ENCODE results near the gene SYNE1. TPM values are rescaled to one million over a fixed set of nuclear protein-coding genes. Genes with fewer than 3 reads are reported as not detected.

SYNE1 gene
- total RNA-seq, 4 donors from 2014 or later: 120 to 163 (median 137) TPM

GRCh38 chr6:152229330-152229729 is 407.8 kb downstream of the SYNE1 start:
- H3K4me1 ChIP-seq: peaks cover 0 to 8% (median 0%) of the 10 kb centered on the region in 4 donors
- H3K27ac ChIP-seq: no peak overlapping the region
- peaks cover 0 to 60% (median 0%) of the 10 kb centered on the region in 3 donors for H3K36me3 ChIP-seq
- TF ChIP-seq EP300 (IDR thresholded peaks at IDR 0.05): no peak
- TF ChIP-seq CTCF (IDR thresholded peaks at IDR 0.05): no peak
- TF ChIP-seq POLR2A (IDR thresholded peaks at IDR 0.05): no peak
- no peaks in the 10 kb centered on the region for H3K9me3 ChIP-seq
- no peaks in the 10 kb centered on the region for H3K27me3 ChIP-seq
- WGBS, 2 donors: 73 to 96% methylated on average over 4 of the region's 4 CpGs
- DNase-seq (ENCODE audit: low spot score in 2 of 2): no peak
- no peak overlapping the region for H3K4me3 ChIP-seq

GRCh38 chr6:152226119-152226518 is 411.0 kb downstream of the SYNE1 start:
- Histone ChIP-seq H3K36me3 (peaks cover 4 to 69% (median 7%) of the 10 kb centered on the region in 3 donors), H3K4me1 (no peaks in the 10 kb centered on the region), H3K4me3 (no peak overlapping the region), H3K27ac (no peak overlapping the region), H3K27me3 (no peaks in the 10 kb centered on the region), H3K9me3 (peaks cover 0 to 17% (median 4%) of the 10 kb centered on the region in 4 donors)
- no peak for TF ChIP-seq CTCF (IDR thresholded peaks at IDR 0.05)
- TF ChIP-seq POLR2A (IDR thresholded peaks at IDR 0.05): no peak
- TF ChIP-seq EP300 (IDR thresholded peaks at IDR 0.05): no peak
- DNase-seq (ENCODE audit: low spot score in 2 of 2): no peak
- WGBS, 2 donors: 96 to 97% methylated on average over 2 of the region's 2 CpGs

DNA sequence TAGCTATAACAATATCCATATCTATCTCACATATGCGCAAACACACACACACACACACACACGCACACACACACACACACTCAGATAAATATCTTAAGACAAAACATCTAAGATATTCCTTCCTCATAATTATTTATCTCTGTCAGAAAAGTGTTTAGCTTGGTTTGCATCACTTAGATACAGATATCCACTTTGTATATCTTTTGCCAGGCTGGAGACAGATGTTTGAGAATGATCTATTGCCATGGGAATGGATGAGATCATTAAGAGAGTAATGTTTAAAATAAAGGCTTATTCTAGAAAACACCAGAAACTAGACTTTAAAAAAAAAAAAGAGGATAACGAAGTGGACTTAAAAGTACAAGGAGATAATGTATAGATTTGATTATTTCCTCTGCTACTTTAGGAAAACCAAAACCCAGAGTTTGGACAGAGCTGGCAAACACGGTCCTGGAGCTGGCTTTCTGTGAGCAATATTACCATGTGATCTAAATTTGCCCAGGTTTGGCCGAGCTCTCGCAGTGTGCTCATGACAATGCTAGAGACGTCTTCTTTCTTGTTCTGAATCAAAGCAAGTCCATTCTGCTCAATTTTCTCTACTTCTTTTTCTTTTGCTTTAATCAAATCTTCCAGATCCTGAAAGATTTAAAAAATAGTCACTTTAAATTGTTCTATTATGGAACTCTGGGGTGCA is 411.8 kb downstream of the SYNE1 start:
- H3K4me3 ChIP-seq: no peak overlapping the region
- 74 to 79% methylated on average over 7 of the region's 7 CpGs for WGBS, 2 donors
- no peaks in the 10 kb centered on the region for H3K27me3 ChIP-seq
- no peak for DNase-seq (ENCODE audit: low spot score in 2 of 2)
- H3K4me1 ChIP-seq: no peaks in the 10 kb centered on the region
- peaks cover 0 to 17% (median 4%) of the 10 kb centered on the region in 4 donors for H3K9me3 ChIP-seq
- peaks cover 4 to 69% (median 7%) of the 10 kb centered on the region in 3 donors for H3K36me3 ChIP-seq
- no peak for TF ChIP-seq CTCF (IDR thresholded peaks at IDR 0.05)
- no peak for TF ChIP-seq EP300 (IDR thresholded peaks at IDR 0.05)
- no peak for TF ChIP-seq POLR2A (IDR thresholded peaks at IDR 0.05)
- no peak overlapping the region for H3K27ac ChIP-seq

DNA sequence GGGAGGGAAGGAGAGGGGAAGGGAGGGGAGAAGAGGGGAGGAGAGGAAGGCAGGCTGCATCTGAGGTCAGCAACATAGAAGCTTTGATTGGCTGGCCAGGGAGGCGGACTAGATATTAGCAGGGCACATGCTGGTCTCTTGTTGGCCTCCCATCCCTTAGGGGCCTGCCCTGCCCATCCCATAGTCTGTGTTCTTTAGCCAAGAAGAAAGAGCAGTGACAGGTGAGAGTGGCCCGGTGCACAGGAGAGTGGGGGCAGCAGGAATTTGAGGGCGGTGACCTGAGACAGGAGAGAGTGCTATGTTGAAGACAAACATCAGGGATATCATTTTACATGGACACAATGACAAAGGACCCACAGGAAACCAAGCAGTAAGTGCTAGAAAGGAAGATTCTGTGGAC is 413.5 kb downstream of the SYNE1 start:
- Histone ChIP-seq H3K4me1 (no peaks in the 10 kb centered on the region), H3K9me3 (peaks cover 0 to 17% (median 4%) of the 10 kb centered on the region in 4 donors), H3K27me3 (no peaks in the 10 kb centered on the region), H3K27ac (no peak overlapping the region), H3K36me3 (peaks cover 4 to 77% (median 13%) of the 10 kb centered on the region in 3 donors), H3K4me3 (no peak overlapping the region)
- DNase-seq (ENCODE audit: low spot score in 2 of 2): no peak
- TF ChIP-seq CTCF (IDR thresholded peaks at IDR 0.05) (no peak), POLR2A (IDR thresholded peaks at IDR 0.05) (no peak), EP300 (IDR thresholded peaks at IDR 0.05) (no peak)
- 89 to 95% methylated on average over 3 of the region's 3 CpGs for WGBS, 2 donors

DNA sequence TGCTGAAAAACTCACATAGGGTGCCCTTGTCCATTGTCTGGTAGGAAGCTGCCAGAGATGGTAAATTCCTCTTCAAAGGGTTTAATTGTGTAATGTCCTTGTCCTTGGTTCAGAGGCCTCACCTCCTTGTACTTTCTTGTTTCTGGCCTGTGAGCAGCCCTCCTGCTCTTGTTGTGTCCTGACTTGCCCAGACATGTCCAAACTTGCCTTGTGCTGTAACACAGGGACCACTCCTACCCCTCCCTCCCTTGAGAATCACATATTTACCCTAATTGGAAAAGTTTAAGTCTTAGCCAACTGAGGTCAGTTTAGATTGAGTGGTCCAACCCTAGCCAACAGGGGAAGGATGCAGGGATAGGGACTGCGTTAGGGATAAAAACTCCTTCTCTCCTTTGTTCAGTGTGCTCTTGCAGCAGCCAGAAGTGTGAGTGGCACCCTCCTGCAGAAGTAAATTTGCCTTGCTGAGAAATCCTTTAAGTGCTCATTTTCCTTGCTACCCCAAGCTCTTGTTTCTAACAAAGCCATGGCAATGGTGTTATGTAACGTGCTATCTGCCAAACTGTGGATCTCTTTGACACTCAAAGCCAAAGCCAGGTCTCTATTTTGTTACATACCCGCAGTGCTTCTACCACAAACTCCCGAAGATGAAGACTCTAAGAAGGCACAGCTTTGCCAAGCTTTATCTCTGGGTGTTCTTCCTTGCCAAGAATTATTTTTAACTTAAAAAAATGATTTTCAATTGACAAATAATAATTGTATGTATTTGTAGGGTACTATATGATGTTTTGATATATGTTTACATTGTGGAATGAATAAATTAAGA is 415.1 kb downstream of the SYNE1 start:
- DNase-seq (ENCODE audit: low spot score in 2 of 2): no peak
- Histone ChIP-seq H3K4me1 (no peaks in the 10 kb centered on the region), H3K36me3 (peaks cover 4 to 85% (median 13%) of the 10 kb centered on the region in 3 donors), H3K27me3 (no peaks in the 10 kb centered on the region), H3K9me3 (peaks cover 0 to 17% (median 4%) of the 10 kb centered on the region in 4 donors), H3K27ac (no peak overlapping the region), H3K4me3 (no peak overlapping the region)
- 94 to 96% methylated on average over 4 of the region's 4 CpGs for WGBS, 2 donors
- TF ChIP-seq EP300 (IDR thresholded peaks at IDR 0.05) (no peak), POLR2A (IDR thresholded peaks at IDR 0.05) (no peak), CTCF (IDR thresholded peaks at IDR 0.05) (no peak)
